Thyroid gland (tissue), 4 donors: ENCODE measurements around the gene PLD1.

Source experiments
- POLR2A ChIP-seq, 2 donors: fragments of 450-650 bp; IDR thresholded peaks; one replicate each; pipeline ENCODE4 v1.6.1; 2017; ENCODE audit warnings: antibody characterized with exemption in 2 of 2, mild to moderate bottlenecking in 2 of 2, moderate library complexity in 1 of 2
- TF ChIP-seq, protein P1 (sequence below), 6 experiments: fragments of 200-600 bp in 3 of 6; fragments of 450-650 bp in 3 of 6; sonication (generic) in 3 of 6; IDR thresholded peaks; one replicate each; pipeline ENCODE4 v1.5.1; 2016 to 2019; ENCODE audit warnings: antibody characterized with exemption in 6 of 6, mild to moderate bottlenecking in 2 of 6, inconsistent platforms in 1 of 6, moderate library complexity in 1 of 6

DNA sequence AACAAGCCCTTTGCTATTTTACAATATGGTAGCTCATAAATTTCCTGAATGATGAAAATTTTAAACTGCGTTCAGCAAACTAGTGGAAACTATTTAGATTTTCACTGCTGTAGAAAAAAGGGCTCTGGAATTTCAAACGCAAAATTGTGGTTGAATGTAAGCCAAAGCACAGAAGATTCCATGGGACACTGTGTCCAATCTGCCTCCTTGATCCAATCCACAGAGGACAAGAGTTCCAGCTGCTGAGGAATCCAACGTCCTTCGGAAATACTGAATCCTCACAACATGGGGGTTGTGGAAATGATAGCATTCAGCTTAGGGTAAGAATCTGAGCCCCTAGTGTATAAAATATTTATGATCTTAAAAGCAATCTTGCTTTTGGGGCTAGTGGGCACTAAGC lies 161.0 kb downstream of the PLD1 start:
- TF ChIP-seq POLR2A (IDR thresholded peaks at IDR 0.05) = no peak
- TF ChIP-seq, protein P1, sequence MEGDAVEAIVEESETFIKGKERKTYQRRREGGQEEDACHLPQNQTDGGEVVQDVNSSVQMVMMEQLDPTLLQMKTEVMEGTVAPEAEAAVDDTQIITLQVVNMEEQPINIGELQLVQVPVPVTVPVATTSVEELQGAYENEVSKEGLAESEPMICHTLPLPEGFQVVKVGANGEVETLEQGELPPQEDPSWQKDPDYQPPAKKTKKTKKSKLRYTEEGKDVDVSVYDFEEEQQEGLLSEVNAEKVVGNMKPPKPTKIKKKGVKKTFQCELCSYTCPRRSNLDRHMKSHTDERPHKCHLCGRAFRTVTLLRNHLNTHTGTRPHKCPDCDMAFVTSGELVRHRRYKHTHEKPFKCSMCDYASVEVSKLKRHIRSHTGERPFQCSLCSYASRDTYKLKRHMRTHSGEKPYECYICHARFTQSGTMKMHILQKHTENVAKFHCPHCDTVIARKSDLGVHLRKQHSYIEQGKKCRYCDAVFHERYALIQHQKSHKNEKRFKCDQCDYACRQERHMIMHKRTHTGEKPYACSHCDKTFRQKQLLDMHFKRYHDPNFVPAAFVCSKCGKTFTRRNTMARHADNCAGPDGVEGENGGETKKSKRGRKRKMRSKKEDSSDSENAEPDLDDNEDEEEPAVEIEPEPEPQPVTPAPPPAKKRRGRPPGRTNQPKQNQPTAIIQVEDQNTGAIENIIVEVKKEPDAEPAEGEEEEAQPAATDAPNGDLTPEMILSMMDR (IDR thresholded peaks at IDR 0.05) = no peak
